SK-MEL-5 (cell line): ENCODE measurements around the gene FAM234A. TPM values are rescaled to one million over a fixed set of nuclear protein-coding genes. Genes with fewer than 3 reads are reported as not detected.
"Not testable (repeated sequence)": the region's sequence is repeated elsewhere in the genome, so short reads cannot be mapped to it uniquely, and the experiment has no call there.

Experiments used
- DNase-seq: peaks from one replicate; pipeline ENCODE4 v3.0.0-alpha.2; 2016; ENCODE audit warnings: low read depth, low spot score
- in situ Hi-C: cut with HindIII; loops from 2 replicates; pipeline ENCODE4 v1.10.0; 2016; ENCODE audit warnings: low sequenced_read_pairs, high pct_unique_total_duplicates, low pct_unique_long_range_greater_than_20kb
- total RNA-seq: library from RNA; depleted of rRNA; stranded (reverse); fragments of >200 nt; shearing (Covaris generic); gene quantifications from 2 replicates; pipeline ENCODE4 v1.2.3, GENCODE V29; 2014

Gene FAM234A
- total RNA-seq, 1 experiment from 2014 or later, result 31.2 TPM

- in situ Hi-C loops, result no loop called here
- peak; percentile 88 for DNase-seq
Observed at GRCh38 chr16:228852-229730, 5.5 kb upstream of the FAM234A start, which contains the start of gene LUC7L. Gene LUC7L (minus strand): TSS chr16:229449. CDS start chr16:229339, 110 bp downstream.

- in situ Hi-C loops, result no loop called here
- no peak for DNase-seq
Observed at GRCh38 chr16:229731-230281, 4.8 kb upstream of the FAM234A start.

GRCh38 chr16:230351-230750 lies 4.3 kb upstream of the FAM234A start:
- DNase-seq, in situ Hi-C loops: not testable (repeated sequence)

DNA sequence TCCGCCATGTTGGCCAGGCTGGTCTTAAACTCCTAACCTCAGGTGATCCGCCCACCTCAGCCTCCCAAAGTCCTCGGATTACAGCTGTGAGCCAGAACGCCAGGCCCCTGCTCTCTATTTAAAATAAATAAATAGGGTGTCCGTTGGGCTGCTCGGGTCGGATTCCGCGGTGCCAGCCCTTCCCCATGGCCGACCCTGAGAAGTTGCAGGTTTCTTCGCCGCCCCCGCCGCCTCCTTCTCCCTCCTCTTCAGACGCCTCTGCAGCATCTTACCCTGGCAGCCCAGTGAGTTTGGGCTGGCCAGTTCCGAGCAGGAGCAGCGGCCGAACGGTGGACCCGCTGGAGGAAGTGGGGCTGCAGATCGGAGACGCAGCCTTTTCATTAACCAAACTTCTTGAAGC lies 3.7 kb upstream of the FAM234A start:
- in situ Hi-C loops, result no loop called here
- no peak for DNase-seq

- in situ Hi-C loops, result no loop called here
- DNase-seq, result no peak
Observed at GRCh38 chr16:239948-240277, 5.3 kb downstream of the FAM234A start.

GRCh38 chr16:240559-240958 lies 5.9 kb downstream of the FAM234A start:
- in situ Hi-C loops, result no loop called here
- no peak for DNase-seq

DNA sequence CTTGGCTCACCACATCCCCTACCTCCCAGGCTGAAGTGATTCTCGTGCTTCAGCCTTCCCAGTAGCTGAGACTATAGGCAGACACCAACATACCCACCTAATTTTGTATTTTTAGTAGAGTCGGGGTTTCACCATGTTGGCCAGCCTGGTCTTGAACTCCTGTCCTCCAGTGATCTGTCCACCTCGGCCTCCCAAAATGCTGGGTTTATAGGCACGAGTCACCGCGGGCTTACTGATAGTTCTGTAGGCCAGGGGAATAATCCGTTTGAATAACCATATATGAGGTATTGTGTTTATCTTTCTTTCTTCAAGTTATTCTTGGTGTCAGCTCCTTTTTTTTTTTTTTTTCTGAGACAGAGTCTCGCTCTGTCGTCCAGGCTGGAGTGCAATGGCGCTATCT lies 7.7 kb downstream of the FAM234A start:
- DNase-seq, result no peak
- in situ Hi-C loops, result no loop called here

- DNase-seq, result no peak
- in situ Hi-C loops, result no loop called here
Observed at GRCh38 chr16:243348-243747, 8.7 kb downstream of the FAM234A start.

DNA sequence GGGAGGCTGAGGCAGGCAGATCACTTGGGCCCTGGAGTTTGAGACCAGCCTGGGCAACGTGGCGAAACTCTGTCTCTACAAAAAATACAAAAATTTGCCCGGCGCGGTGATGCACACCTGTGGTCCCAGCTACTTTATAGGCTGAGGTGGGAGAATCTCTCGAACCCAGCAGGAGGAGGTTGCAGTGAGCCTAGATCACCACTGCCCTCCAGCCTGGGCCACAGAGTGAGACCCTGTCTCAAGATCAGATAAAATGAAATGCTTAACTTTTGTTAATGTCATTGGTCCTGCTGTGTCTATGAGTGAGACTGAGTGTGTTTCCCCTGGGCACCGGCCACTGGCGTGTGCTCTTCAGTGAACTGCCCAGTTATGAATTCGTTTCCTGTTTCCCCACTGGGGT lies 10.5 kb downstream of the FAM234A start:
- DNase-seq, result no peak
- in situ Hi-C loops, result no loop called here

DNA sequence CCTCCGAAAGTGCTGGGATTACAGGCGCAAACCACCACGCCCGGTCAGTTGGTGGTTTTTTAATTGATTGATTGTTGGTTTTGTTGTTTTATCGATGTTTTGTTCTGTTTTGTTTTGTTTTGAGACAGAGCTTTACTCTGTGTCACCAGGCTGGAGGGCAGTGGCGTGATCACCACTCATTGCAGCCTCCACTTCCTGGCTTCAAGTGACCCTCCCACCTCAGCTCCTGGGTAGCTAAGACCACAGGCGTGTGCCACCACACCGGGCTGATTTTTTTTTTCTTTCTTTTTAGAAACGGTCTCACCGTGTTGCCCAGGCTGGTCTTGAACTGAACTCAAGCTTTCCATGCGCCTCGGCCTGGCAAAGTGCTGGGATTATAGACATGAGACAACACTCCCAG lies 12.4 kb downstream of the FAM234A start:
- in situ Hi-C loops, result no loop called here
- DNase-seq, result no peak

DNA sequence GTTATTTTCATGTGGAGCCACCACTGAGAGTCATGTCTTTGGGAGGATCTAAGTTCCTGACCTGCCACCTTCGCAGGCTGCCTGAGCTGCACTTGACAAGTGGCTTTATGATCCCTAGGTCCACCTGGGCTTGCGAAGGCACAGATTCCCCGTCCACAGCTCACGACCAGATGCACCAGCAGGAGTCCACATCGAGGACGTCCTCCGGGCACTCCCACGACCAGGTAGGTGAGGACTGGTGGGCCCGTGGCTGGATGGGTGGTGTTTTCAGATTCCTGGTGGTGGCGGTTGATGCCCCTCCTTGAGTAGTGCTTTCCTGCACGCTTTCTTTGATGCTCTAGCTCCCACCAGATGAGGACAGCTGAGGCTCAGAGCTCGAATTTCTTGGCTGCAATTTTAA lies 14.8 kb downstream of the FAM234A start:
- no peak for DNase-seq
- in situ Hi-C loops, result no loop called here

DNA sequence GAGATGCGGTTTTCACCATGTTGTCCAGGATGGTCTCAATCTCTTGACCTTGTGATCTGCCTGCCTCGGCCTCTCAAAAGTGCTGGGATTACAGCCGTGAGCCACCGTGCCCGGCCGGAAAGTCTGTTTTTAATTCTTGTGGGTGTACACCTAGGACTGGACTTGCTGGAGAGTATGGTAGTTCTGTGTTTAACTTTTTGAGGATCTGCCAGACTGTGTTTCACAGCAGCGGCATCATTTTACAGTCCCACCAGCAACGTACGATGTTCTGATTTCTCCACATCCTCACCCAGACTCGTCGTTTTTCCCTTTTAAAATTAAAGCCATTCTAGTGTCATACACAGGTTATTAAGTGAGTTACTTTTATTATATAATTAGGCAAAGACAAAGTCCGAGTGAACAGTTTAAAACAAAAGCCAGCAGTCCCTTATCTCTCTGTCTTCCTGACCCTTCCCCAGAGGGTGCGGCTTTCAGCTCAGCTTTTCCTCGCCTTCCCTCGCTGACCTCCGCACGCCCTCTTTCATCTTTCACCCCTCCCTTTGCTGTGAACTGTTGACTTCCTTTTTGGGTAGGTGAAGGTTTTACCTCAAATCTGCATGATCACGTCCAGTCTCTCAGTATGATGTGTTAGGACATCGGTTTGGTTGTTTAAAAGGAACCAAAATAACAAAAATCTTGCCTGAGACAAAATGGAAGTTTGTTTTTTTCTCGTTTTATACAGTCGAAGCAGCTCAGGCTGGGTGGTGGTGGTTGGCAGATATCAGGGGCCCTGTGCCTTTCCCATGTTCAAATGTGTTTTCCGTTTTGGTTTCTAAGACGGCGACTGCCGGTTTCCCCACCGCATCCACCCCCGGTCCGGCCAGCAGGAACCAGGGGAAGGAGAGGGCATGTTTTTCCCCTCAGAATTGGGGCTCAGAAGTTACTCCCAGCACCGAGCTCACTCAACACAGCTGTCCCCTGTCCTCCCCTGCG lies 18.0 kb downstream of the FAM234A start:
- no peak for DNase-seq

DNA sequence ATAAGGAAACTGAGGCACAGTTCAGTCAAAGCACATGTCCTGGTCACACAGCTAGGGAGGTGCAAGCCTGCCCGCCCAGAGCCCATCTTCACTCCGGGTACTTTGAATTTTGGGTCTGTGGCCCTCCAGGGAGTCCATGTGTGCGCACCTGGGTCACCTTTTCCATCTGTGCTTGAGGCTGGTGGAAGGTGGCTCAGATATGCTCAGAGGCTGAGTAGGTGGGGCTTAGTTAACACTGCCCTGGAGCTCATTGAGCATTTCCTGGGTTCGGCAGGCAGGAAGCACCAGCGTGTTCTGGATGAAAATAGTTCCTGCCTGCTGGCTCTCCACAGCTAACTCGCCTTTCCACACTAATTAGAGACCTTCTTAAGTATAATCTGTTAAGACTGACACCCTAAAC lies 19.2 kb downstream of the FAM234A start:
- in situ Hi-C loops, result no loop called here
- DNase-seq, result no peak

More for the DNA sequence above, 18.0 kb downstream of the FAM234A start:
- in situ Hi-C loops, result no loop called here

GRCh38 chr16:254461-254860 lies 19.8 kb downstream of the FAM234A start:
- in situ Hi-C loops, result no loop called here

GRCh38 chr16:255183-255582 lies 20.6 kb downstream of the FAM234A start:
- no peak for DNase-seq
- in situ Hi-C loops, result no loop called here

More at GRCh38 chr16:254461-254860, 19.8 kb downstream of the FAM234A start:
- DNase-seq, result no peak

DNA sequence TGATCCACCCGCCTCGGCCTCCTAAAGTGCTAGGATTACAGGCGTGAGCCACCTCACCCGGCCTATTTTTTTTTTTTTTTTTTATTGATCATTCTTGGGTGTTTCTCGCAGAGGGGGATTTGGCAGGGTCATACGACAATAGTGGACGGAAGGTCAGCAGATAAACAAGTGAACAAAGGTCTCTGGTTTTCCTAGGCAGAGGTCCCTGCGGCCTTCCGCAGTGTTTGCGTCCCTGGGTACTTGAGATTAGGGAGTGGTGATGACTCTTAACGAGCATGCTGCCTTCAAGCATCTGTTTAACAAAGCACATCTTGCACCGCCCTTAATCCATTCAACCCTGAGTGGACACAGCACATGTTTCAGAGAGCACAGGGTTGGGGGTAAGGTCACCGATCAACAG lies 23.5 kb downstream of the FAM234A start:
- DNase-seq, in situ Hi-C loops: not testable (repeated sequence)

DNA sequence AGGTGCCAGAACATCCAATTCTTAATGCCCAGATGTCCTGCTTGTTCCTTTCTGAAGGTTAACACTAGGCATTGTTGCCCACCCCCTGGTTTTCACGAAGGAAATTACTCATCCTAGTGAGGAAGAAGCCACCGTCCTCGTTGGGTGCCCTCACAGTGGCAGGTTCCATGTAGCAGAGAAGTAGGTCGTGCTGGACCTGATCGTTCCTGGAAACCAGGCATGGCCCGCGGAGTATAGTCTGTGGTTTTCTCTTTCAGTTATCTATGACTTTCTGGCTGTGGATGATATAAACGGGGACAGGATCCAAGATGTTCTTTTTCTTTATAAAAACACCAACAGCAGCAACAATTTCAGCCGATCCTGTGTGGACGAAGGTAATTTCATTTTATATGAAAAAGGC lies 24.6 kb downstream of the FAM234A start:
- in situ Hi-C loops, result no loop called here
- no peak for DNase-seq

DNA sequence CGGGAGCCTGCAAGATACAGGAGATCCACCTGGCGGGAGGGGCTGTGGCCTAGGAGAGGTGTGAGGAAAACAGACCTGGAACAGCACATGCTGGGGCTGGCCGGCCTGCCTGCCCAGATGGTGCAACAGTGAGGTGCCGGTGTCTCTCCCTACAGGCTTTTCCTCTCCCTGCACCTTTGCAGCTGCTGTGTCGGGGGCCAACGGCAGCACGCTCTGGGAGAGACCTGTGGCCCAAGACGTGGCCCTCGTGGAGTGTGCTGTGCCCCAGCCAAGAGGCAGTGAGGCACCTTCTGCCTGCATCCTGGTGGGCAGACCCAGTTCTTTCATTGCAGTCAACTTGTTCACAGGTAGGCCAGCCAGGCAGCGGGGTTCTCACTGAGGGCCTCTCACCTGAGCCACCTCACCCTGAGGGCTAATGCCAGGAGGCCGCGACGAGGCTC lies 25.2 kb downstream of the FAM234A start:
- no peak for DNase-seq
- in situ Hi-C loops, result no loop called here
